ENCODE data around the gene MYCL. TPM values are rescaled to one million over a fixed set of nuclear protein-coding genes. Genes with fewer than 3 reads are reported as not detected.

Gene MYCL
- total RNA-seq, 1 experiment from 2014 or later: 7.8 TPM

DNA sequence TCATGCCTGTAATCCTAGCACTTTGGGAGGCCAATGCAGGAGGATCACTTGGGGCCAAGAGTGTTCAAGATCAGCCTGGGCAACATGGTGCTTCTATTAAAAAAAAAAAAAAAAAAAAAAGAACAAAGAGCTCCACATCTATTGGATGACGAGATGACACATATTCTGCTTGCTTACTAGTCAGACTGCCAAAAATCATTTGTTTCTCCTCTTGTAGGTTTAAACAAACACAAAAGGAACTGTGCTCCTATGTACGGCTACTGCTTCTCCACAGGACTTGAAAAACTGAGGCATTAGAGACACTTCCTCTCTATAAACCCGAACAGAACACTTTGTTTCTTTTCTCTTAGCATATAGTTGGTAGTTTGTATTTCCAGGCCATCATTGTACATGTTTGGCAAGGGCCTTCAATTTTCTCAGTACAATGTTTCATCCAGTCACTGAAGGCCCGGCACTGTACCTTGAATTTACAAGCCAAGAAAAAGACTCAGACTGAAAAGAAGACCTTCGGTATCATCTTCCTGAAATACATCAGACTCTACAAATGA is 24.4 kb downstream of the MYCL start:
- no peaks in the 10 kb centered on the region for H3K9me3 Mint-ChIP-seq (ENCODE audit: unreplicated experiment)
- H3K36me3 ChIP-seq (ENCODE audit: control insufficient read depth, insufficient read depth, low read length): no peaks in the 10 kb centered on the region
- H3K27me3 ChIP-seq (replicated peaks; ENCODE audit: control insufficient read depth, insufficient read depth, low read length): no peaks in the 10 kb centered on the region
- no peaks in the 10 kb centered on the region for H3K9me3 ChIP-seq
- H3K4me3 ChIP-seq (ENCODE audit: low read depth, low read length): no peak overlapping the region
- H3K36me3 Mint-ChIP-seq (ENCODE audit: insufficient read depth, unreplicated experiment): peaks cover 6% of the 10 kb centered on the region
- ChIA-PET POLR2A (interaction anchor here (0.6 kb wide), 1 partner anchor 24 kb away, joined by 5 read pairs; the partner anchor contains the start of gene MYCL), CTCF (interaction anchor here (0.7 kb wide), 1 partner anchor 25 kb away, joined by 6 read pairs; no protein-coding TSS in a partner anchor)
- no peak overlapping the region for H3K27ac Mint-ChIP-seq (ENCODE audit: unreplicated experiment)
- no peak overlapping the region for H3K4me3 Mint-ChIP-seq (ENCODE audit: unreplicated experiment)
- intact Hi-C loops (cut with micrococcal nuclease; ENCODE audit: unreplicated experiment): no loop called here
- peaks cover 8% of the 10 kb centered on the region for H3K4me1 Mint-ChIP-seq (ENCODE audit: low read depth, unreplicated experiment)
- BruUV-seq (replicated peaks): no TSS peak
- DNase-seq: no peak
- no peaks in the 10 kb centered on the region for H3K27me3 Mint-ChIP-seq (ENCODE audit: insufficient read depth, unreplicated experiment)
- 0 out of 2 replicates have a peak, but pooled peaks cover 7% of the 10 kb centered on the region for H3K4me1 ChIP-seq
- TF ChIP-seq, protein P1, sequence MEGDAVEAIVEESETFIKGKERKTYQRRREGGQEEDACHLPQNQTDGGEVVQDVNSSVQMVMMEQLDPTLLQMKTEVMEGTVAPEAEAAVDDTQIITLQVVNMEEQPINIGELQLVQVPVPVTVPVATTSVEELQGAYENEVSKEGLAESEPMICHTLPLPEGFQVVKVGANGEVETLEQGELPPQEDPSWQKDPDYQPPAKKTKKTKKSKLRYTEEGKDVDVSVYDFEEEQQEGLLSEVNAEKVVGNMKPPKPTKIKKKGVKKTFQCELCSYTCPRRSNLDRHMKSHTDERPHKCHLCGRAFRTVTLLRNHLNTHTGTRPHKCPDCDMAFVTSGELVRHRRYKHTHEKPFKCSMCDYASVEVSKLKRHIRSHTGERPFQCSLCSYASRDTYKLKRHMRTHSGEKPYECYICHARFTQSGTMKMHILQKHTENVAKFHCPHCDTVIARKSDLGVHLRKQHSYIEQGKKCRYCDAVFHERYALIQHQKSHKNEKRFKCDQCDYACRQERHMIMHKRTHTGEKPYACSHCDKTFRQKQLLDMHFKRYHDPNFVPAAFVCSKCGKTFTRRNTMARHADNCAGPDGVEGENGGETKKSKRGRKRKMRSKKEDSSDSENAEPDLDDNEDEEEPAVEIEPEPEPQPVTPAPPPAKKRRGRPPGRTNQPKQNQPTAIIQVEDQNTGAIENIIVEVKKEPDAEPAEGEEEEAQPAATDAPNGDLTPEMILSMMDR (IDR thresholded peaks at IDR 0.05; ENCODE audit: insufficient read depth in 1 of 2, low read depth in 1 of 2, low read length in 1 of 2, severe bottlenecking in 1 of 2, unreplicated experiment in 1 of 2): no peak

DNA sequence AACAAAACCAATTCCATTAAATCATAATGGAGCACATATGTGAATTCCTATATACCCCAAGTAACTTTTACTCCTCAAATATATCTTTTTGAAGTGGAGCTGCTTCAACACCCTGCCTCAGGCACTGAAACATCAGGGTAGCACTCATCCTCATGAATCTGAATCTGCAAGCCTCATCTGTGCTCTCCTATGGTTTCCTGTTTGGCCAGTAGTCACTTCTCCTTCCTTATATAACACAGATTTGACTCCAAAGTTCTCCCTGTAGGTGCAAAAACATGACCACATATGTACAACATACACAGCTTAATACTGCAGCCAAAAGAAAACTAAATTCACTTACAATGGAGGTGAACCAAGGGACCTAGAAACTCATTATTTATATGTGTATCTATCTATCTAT is 25.6 kb downstream of the MYCL start:
- POLR2A ChIA-PET: no interaction called here
- no TSS peak for BruUV-seq (replicated peaks)
- DNase-seq: no peak
- Histone ChIP-seq H3K36me3 (ENCODE audit: control insufficient read depth, insufficient read depth, low read length) (no peaks in the 10 kb centered on the region), H3K4me1 (no peaks in the 10 kb centered on the region), H3K4me3 (ENCODE audit: low read depth, low read length) (no peak overlapping the region), H3K9me3 (no peaks in the 10 kb centered on the region), H3K27me3 (replicated peaks; ENCODE audit: control insufficient read depth, insufficient read depth, low read length) (no peaks in the 10 kb centered on the region)
- H3K4me3 Mint-ChIP-seq (ENCODE audit: unreplicated experiment): no peak overlapping the region
- H3K27me3 Mint-ChIP-seq (ENCODE audit: insufficient read depth, unreplicated experiment): no peaks in the 10 kb centered on the region
- intact Hi-C loops (cut with micrococcal nuclease; ENCODE audit: unreplicated experiment): no loop called here
- no peak overlapping the region for H3K27ac Mint-ChIP-seq (ENCODE audit: unreplicated experiment)
- no peaks in the 10 kb centered on the region for H3K4me1 Mint-ChIP-seq (ENCODE audit: low read depth, unreplicated experiment)
- TF ChIP-seq, protein P1 (IDR thresholded peaks at IDR 0.05; ENCODE audit: insufficient read depth in 1 of 2, low read depth in 1 of 2, low read length in 1 of 2, severe bottlenecking in 1 of 2, unreplicated experiment in 1 of 2): no peak
- CTCF ChIA-PET: no interaction called here
- H3K9me3 Mint-ChIP-seq (ENCODE audit: unreplicated experiment): no peaks in the 10 kb centered on the region
- H3K36me3 Mint-ChIP-seq (ENCODE audit: insufficient read depth, unreplicated experiment): peaks cover 6% of the 10 kb centered on the region

DNA sequence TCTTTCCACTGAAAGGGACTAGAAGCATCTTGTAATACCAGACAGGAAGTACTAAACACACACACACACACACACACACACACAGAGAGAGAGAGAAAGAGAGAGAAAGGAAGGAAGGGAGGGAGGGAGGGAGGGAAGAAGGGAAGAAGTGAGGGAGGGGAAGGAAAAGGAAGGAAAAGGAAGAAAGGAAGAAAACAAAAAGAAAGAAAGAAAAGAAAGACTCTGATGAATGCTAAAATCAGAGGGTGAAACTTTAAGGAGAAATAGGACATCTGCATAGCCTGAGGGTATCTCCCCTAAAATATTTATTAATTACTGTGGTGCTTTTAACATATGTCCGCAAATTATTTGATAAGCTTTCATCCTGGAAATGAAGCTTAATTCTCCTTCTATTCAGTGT is 29.0 kb downstream of the MYCL start:
- no peaks in the 10 kb centered on the region for H3K4me1 ChIP-seq
- H3K9me3 ChIP-seq: no peaks in the 10 kb centered on the region
- intact Hi-C loops (cut with micrococcal nuclease; ENCODE audit: unreplicated experiment): no loop called here
- Mint-ChIP-seq H3K9me3 (ENCODE audit: unreplicated experiment) (no peaks in the 10 kb centered on the region), H3K36me3 (ENCODE audit: insufficient read depth, unreplicated experiment) (peaks cover 14% of the 10 kb centered on the region), H3K4me3 (ENCODE audit: unreplicated experiment) (no peak overlapping the region), H3K27me3 (ENCODE audit: insufficient read depth, unreplicated experiment) (no peaks in the 10 kb centered on the region), H3K27ac (ENCODE audit: unreplicated experiment) (no peak overlapping the region), H3K4me1 (ENCODE audit: low read depth, unreplicated experiment) (no peaks in the 10 kb centered on the region)
- H3K27me3 ChIP-seq (replicated peaks; ENCODE audit: control insufficient read depth, insufficient read depth, low read length): no peaks in the 10 kb centered on the region
- no TSS peak for BruUV-seq (replicated peaks)
- TF ChIP-seq, protein P1 (IDR thresholded peaks at IDR 0.05; ENCODE audit: insufficient read depth in 1 of 2, low read depth in 1 of 2, low read length in 1 of 2, severe bottlenecking in 1 of 2, unreplicated experiment in 1 of 2): no peak
- H3K4me3 ChIP-seq (ENCODE audit: low read depth, low read length): no peak overlapping the region
- no peaks in the 10 kb centered on the region for H3K36me3 ChIP-seq (ENCODE audit: control insufficient read depth, insufficient read depth, low read length)
- ChIA-PET CTCF (no interaction called here), POLR2A (no interaction called here)
- DNase-seq: no peak
